Activated naive CD4-positive, alpha-beta T cell treated with anti-CD3 and anti-CD28 coated beads, Interleukin-2, amount 50 U/mL, for 24 hours (primary cell): ENCODE measurements around the gene MGAT2.
A peak's percentile ranks its signal among the peaks of the same experiment; 100 is the strongest.
"Not testable (repeated sequence)": the region's sequence is repeated elsewhere in the genome, so short reads cannot be mapped to it uniquely, and the experiment has no call there.

Experiments
- H3K27ac Mint-ChIP-seq: one replicate; pipeline ENCODE4 v1.8.0; 2021; ENCODE audit warnings: mild to moderate bottlenecking, mixed read lengths
- H3K27me3 Mint-ChIP-seq: one replicate; pipeline ENCODE4 v1.8.0; 2021; ENCODE audit warnings: mixed read lengths
- H3K36me3 Mint-ChIP-seq: one replicate; pipeline ENCODE4 v1.8.0; 2021; ENCODE audit warnings: mixed read lengths
- H3K4me1 Mint-ChIP-seq: one replicate; pipeline ENCODE4 v1.8.0; 2021; ENCODE audit warnings: mixed read lengths
- H3K4me3 Mint-ChIP-seq: one replicate; pipeline ENCODE4 v1.8.0; 2021; ENCODE audit warnings: mild to moderate bottlenecking, mixed read lengths
- H3K9me3 Mint-ChIP-seq: one replicate; pipeline ENCODE4 v1.8.0; 2021; ENCODE audit warnings: mixed read lengths

The MGAT2 gene

DNA sequence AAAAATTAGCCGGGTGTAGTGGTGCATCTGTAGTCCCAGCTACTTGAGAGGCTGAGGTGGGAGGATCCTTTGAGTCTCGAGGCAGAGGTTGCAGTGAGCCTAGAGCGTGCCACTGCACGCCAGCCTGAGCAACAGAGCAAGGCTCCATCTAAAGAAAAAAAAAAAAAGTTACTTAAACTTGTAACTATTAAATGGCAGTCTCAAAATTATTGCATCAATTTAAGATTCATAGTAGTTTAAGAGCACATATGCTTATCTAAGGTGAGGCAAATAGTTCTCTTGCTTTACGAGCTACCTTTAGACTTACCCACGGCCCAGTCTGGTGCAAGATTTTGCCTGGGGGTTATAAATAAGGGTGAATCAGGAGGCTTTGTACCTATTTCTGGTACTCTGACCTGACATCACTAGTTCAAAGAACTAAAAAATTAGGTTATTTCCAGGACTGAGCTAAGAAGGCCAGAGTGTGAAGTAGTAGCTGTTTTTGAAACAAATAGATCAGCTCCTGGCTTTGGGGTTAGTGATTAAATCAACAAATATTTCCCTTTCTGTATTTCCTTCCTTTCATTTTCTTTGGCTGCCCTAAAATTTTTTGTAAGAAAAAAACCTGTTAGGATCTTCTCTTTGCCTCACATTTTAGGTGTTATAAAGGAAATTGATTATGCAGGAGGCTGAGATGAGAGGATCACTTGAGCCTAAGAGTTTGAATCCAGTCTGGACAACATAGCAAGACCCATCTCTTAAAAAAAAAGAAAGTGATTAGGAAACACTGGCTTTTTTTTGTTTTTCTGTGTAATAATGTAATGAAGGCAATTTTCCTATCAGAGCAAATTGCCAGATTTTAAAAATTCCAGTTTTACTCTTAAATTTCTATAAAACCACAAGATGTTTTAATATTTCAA, 3.6 kb downstream of the MGAT2 start:
- Mint-ChIP-seq H3K4me1 (peaks cover 44% of the 10 kb centered on the region), H3K36me3 (peaks cover 12% of the 10 kb centered on the region)

DNA sequence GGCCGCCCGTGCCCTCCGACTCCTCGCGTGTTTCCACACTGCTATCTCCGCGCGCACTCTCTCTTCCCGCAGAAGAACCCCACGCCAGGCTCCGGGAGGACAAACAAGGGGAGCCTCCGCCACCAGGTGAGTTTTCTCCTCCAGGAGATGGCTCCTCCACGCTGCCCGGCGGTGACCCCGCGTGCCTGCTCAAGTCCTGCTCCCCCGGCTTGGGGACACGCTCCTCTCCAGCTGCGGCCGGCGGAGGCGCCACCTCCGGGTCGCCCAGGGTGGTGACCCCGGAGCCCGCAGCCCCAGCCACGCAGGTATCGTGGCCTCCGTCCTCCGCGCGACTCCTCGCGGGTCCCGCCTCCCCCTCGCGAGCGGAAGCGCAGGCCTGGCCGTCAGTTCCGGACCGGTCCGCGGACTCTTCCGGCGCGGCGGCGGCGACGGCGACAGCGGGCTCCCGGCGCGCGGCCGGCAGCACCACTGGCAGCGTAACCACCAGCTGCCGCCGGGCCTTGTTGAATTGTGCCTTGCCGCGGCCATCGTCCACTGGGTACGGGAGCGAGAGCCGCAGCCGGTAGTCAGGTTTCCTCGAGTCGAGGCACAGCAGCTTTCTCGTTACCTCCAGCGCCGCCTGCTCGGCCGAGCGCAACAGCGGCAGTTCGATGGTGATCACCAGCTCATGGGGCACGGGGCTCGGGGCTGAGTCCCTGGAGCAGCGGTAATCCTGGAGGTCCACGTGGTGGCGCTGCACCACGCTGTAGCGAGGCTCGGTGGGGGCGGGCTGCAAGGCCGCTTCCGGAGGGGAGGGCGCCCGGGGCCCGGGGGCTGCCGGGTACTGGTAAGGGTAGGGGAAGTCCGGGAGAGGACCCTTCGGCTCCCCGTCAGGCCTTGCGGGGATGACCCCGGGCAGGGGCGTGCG, 13.3 kb downstream of the MGAT2 start:
- peaks cover 49% of the 10 kb centered on the region for H3K4me1 Mint-ChIP-seq
- H3K27me3 Mint-ChIP-seq = no peaks in the 10 kb centered on the region
- H3K36me3 Mint-ChIP-seq = peaks cover 9% of the 10 kb centered on the region
- no peaks in the 10 kb centered on the region for H3K9me3 Mint-ChIP-seq
- peak overlapping the region; percentile 99 for H3K4me3 Mint-ChIP-seq
- H3K27ac Mint-ChIP-seq = peak overlapping the region; percentile 93

More for the DNA sequence above, 3.6 kb downstream of the MGAT2 start:
- peak overlapping the region; percentile 98 for H3K4me3 Mint-ChIP-seq
- H3K27me3 Mint-ChIP-seq = no peaks in the 10 kb centered on the region
- H3K27ac Mint-ChIP-seq = peak overlapping the region; percentile 68
- no peaks in the 10 kb centered on the region for H3K9me3 Mint-ChIP-seq

DNA sequence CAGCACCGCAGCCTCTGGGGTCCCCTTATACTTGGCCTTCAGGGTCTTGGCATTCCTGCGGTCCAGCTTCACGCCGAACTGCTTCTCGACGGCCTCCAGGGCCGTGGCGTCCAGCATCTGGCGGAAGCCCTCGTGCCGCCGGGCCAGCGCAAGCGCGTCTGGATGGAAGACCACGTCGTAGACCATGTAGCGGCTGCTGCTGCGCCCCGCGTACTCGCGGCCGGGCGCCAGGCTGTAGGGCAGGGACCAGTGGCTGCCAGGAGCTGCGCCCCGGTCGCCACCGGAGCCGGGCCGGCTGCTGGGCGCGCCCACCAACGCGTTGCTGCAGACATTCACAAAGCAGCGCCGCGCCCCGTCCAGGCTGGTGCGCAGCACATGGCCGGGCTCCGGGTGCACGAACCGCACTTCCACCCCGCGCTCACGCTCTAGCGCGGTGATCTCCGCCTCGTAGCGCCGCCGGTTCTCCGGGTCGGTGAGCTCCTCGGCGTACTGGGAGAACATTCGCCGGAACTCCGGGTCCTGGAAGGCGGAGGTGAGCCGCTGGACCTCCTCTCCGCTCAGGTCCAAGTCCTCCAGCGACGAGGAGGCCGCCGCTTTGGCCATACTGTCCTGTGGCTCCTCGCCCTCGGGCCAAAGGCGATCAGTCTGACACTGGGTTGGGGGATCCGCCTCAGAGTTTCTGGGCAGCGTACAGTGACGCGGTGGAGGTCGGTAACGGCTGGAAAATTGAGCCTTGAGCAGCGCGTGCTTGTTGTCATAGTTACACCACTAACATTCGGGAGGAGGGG, 14.1 kb downstream of the MGAT2 start, which contains the start of gene DNAAF2:
Gene DNAAF2 (minus strand): TSS at position 698 of the 788 bp plus-strand sequence. CDS start 95 bp downstream, at position 603.
- H3K27me3 Mint-ChIP-seq = no peaks in the 10 kb centered on the region
- no peaks in the 10 kb centered on the region for H3K9me3 Mint-ChIP-seq
- peak within 1 kb of the TSS; percentile 99 for H3K4me3 Mint-ChIP-seq
- H3K4me1 Mint-ChIP-seq = peaks cover 55% of the 10 kb centered on the region
- peaks cover 11% of the 10 kb centered on the region for H3K36me3 Mint-ChIP-seq
- peak within 1 kb of the TSS; percentile 98 for H3K27ac Mint-ChIP-seq

DNA sequence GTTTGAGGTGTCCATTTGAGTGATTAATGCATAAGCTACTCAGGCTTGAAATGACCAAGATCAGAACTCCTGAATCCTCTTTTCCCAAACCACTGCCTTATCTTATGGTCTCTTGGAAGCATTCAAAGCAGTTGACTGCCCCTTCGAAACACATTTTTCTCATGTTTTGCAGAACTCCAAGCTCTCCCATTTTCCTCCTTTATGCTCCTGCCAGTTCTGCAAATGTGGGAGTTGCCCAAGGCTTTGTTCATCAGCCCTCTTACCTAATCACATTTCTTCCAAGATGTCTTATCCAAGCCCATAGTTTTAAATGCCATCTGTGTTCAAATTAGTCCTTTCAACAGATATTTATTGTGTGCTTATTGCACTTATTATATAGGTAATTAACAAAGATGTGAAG, 16.3 kb downstream of the MGAT2 start:
- Mint-ChIP-seq H3K27me3 (no peaks in the 10 kb centered on the region), H3K36me3 (peaks cover 11% of the 10 kb centered on the region), H3K4me1 (peaks cover 62% of the 10 kb centered on the region), H3K4me3 (peak overlapping the region; percentile 91), H3K9me3 (no peaks in the 10 kb centered on the region), H3K27ac (peak overlapping the region; percentile 67)

DNA sequence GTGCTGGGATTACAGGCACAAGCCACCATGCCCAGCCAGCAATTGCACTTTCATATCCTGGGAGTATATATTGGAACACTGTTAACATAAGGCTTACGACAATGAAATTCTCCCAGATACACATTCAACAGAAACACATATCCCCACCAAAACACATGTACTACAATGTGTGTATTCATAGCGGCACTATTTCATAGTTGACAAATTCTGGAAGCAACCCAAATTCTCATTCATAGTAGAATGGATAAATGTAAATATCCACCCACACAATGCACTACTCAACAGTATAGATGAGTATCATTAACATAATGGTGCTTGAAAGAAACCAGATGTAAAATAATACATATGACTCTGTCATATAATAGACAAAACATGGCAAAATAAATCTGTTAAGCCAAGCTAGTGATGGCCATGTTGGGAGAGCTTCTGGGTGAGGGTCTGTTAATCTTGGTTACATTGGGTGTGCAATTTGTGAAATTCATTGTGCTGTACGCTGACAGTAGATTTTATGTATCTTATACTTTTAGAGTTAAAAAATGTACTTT, 17.0 kb downstream of the MGAT2 start:
- Mint-ChIP-seq H3K9me3 (no peaks in the 10 kb centered on the region), H3K36me3 (peaks cover 11% of the 10 kb centered on the region), H3K4me3 (peak overlapping the region; percentile 48), H3K27ac (peak overlapping the region; percentile 18), H3K4me1 (peaks cover 65% of the 10 kb centered on the region), H3K27me3 (no peaks in the 10 kb centered on the region)

DNA sequence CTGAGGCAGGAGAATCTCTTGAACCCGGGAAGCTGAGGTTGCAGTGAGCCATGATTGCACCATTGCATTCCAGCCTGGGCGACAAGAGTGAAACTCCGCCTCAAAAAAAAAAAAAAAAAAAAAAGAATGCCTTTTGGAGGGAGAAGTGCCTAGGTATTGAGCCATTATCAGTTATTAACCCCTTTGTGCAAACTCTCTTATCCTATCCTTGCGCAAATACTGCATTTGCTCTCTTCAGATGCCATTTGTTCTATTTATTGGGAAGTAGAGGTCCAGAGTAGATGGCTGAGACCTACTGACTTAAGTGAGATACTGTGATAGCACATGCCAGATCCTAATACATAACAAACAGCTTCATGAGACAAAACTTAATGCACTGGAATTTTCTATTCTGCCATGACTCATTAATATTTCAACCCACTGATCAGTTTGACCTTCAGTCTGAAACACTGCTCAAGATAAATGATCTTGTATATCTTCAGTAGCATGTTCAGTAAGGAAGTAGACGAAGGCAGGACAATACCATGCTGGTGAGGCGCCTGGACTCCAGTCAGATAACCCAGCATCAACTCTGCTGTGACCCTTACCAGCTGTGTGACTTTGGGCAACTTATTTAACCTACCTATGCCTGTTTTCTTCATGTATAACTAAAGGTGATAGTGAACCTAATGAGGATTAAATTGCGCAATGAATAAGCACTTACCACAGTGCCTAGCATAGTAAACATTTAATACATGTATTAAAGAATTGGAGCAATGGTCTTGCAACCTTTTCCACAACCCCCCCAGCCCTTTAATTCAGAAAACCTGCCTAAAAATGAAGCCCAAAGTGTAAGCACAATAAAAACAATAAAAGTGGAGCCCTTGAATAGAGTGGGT, 20.2 kb downstream of the MGAT2 start:
- Mint-ChIP-seq H3K9me3 (no peaks in the 10 kb centered on the region), H3K27me3 (no peaks in the 10 kb centered on the region), H3K4me1 (peaks cover 70% of the 10 kb centered on the region), H3K27ac (peak overlapping the region; percentile 15), H3K36me3 (peaks cover 11% of the 10 kb centered on the region), H3K4me3 (no peak overlapping the region)

DNA sequence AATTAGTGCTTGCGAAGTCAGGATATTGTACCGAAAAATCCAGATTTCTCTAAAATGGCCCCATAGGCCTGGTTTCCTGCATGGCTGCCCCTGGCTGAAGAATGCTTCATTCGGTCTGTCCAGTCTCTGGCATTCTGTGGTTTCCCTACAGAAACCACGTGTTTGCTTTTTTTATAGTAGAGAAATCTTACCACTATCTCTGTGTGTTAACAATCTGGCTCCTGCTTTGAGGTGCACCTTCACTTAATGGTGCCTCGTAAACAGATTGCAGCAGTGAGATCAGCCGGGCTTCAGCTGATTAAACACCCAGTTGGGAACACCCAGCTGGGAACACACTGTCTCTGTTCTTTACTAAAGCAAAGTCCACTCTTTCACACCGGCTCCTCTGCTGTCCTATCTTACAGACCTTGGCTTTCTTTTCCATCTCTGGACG, 21.1 kb downstream of the MGAT2 start:
- peaks cover 9% of the 10 kb centered on the region for H3K36me3 Mint-ChIP-seq
- peak overlapping the region; percentile 42 for H3K27ac Mint-ChIP-seq
- no peaks in the 10 kb centered on the region for H3K9me3 Mint-ChIP-seq
- H3K27me3 Mint-ChIP-seq = no peaks in the 10 kb centered on the region
- H3K4me1 Mint-ChIP-seq = peaks cover 62% of the 10 kb centered on the region
- peak overlapping the region; percentile 2 for H3K4me3 Mint-ChIP-seq

DNA sequence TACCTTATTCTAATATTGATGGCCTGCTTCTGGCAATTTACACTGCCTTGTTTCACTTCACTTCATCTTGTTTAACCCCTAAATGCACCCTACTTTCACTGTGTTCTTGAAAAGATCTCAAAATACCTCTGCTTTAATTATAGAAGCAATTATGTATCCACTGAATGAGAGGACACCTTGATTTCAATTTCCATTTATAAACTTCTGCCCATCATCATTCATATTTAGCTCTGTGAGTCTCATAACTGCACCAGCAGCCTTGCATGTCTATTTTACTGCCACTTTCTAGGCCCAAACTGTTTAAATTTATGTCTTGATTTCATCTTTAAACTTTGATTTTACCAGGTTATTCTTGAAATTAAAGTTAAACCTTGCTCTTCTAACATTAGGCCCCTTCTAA, 21.6 kb downstream of the MGAT2 start:
- H3K27ac Mint-ChIP-seq = peak overlapping the region; percentile 42
- peaks cover 7% of the 10 kb centered on the region for H3K36me3 Mint-ChIP-seq
- no peaks in the 10 kb centered on the region for H3K9me3 Mint-ChIP-seq
- H3K4me1 Mint-ChIP-seq = peaks cover 62% of the 10 kb centered on the region
- H3K27me3 Mint-ChIP-seq = no peaks in the 10 kb centered on the region
- H3K4me3 Mint-ChIP-seq = peak overlapping the region; percentile 2

DNA sequence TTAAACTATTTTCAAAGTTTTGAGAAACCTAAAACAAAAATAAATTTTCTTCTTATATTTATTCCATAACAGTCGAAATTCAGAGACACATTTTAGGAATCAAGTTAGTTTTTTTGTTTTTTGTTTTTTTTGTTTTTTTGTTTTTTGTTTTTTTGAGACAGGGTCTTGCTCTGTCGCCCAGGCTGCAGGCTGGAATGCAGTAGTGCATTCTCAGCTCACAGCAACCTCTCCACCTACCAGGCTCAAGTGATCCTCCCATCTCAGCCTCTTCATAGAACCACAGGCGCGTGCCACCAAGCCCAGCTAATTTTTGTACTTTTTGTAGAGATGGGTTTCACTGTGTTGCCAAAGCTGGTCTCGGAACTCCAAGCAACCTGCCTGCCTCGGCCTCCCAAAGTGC, 32.9 kb downstream of the MGAT2 start:
- H3K9me3 Mint-ChIP-seq = no peaks in the 10 kb centered on the region
- H3K27ac Mint-ChIP-seq = no peak overlapping the region
- peaks cover 2% of the 10 kb centered on the region for H3K36me3 Mint-ChIP-seq
- H3K4me3 Mint-ChIP-seq = no peak overlapping the region
- peaks cover 3% of the 10 kb centered on the region for H3K4me1 Mint-ChIP-seq
- no peaks in the 10 kb centered on the region for H3K27me3 Mint-ChIP-seq

DNA sequence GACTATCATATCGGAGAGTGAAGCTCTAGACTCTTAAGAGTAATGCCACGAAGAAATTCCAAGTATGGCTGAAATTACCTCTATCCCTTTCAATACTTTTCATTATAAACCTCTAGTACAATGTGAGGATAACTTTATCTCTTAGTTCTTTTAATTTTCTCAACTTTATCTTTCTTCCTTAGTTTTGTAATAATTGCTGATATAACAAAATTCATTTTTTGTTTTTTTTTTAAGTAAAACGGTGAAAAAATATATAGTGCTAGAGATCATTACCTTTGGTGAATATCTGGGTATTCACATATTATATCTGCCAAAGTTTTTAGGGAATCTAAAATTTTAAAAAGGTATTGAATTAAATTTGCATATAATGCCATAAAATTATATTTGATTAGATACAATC, 33.9 kb downstream of the MGAT2 start:
- peaks cover 3% of the 10 kb centered on the region for H3K4me1 Mint-ChIP-seq
- H3K27me3 Mint-ChIP-seq = no peaks in the 10 kb centered on the region
- no peak overlapping the region for H3K27ac Mint-ChIP-seq
- H3K9me3 Mint-ChIP-seq = no peaks in the 10 kb centered on the region
- peaks cover 2% of the 10 kb centered on the region for H3K36me3 Mint-ChIP-seq
- H3K4me3 Mint-ChIP-seq = no peak overlapping the region

DNA sequence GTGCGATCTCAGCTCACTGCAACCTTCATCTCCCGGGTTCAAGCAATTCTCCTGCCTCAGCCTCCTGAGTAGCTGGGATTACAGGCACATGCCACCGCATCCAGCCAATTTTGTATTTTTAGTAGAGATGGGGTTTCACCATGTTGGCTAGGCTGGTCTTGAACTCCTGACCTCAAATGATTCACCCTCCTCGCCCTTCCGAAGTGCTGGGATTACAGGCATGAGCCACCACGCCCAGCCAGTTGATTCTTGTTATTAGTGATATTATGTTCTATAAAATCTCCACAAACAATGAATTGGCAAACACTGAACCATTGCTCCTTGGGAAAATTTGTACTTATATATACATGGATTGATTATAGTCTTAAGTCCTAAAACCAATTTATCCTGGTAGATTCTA, 36.9 kb downstream of the MGAT2 start:
- H3K27me3 Mint-ChIP-seq, H3K4me3 Mint-ChIP-seq, H3K9me3 Mint-ChIP-seq, H3K36me3 Mint-ChIP-seq, H3K4me1 Mint-ChIP-seq: not testable (repeated sequence)
- peak overlapping the region; percentile 46 for H3K27ac Mint-ChIP-seq

DNA sequence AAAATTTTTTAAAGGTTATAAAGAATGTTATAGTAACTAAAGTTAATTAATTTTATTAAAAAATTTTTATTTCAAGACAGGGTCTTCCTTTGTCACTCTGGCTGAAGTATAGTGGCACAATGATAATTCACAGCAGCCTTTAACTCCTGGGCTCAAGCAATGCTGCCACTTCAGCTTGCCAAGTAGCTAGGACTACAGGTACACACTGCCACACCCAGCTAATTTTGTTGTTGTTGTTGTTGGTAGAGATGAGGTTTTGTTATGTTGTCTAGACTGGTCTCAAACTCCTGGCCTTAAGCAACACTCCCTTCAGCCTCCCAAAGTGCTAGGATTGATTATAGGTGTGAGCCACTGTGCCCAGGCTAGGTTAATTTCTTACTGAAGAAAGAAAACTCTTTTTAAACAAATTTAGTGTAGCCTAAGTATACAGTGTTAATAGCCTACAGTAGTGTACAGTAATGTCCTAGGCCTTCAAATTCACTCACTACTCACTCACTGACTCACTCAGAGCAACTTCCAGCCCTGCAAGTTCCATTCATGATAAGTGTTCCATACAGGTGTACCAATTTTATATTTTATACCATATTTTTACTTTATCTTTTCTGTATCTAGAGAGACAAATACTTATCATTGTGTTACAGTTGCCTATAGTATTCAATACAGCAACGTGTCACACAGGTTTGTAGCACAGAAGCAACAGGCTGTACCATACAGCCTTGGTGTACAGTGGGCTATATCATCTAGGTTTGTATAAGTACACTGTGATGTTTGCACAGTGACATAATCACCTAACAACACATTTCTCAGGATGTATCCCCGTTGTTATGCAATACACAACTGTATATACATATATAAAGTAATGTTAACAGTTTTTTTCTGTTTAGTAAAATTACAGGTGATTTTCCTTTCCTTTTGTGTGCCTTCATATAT, 39.2 kb downstream of the MGAT2 start:
- Mint-ChIP-seq H3K27ac (no peak overlapping the region), H3K4me3 (no peak overlapping the region), H3K27me3 (no peaks in the 10 kb centered on the region), H3K36me3 (no peaks in the 10 kb centered on the region), H3K4me1 (peaks cover 3% of the 10 kb centered on the region), H3K9me3 (no peaks in the 10 kb centered on the region)

DNA sequence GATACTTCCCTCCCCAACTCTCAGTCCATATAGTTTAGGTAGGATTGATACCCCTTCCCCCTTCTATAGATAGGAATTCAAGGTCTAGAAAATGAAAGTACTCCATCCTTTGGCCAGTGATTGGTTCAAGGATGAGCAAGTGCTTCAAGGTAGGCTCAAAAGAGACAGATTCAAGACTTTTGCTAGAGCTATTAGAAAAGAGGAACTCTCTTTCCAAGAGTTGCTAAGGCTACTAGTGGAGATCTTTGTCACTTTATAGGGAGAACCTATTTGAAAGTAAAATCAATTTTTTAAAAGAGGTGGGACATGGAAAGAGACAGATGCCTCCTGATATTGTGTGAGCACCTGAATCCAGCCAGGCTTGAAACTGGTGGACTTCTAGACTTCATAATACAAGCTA, 49.9 kb downstream of the MGAT2 start:
- H3K27me3 Mint-ChIP-seq = no peaks in the 10 kb centered on the region
- no peaks in the 10 kb centered on the region for H3K9me3 Mint-ChIP-seq
- H3K36me3 Mint-ChIP-seq = peaks cover 11% of the 10 kb centered on the region
- no peaks in the 10 kb centered on the region for H3K4me1 Mint-ChIP-seq
- H3K27ac Mint-ChIP-seq = no peak overlapping the region
- no peak overlapping the region for H3K4me3 Mint-ChIP-seq
